Fibroblast of mammary gland (primary cell): ENCODE data around the gene CXorf58.
"Not testable (repeated sequence)": the region's sequence is repeated elsewhere in the genome, so short reads cannot be mapped to it uniquely, and the experiment has no call there.

Experiments
- DNase-seq: peaks from one replicate; pipeline ENCODE4 v3.0.0-alpha.2; 2010; ENCODE audit warnings: low read depth
- H3K4me3 ChIP-seq: 2 replicates; pipeline ENCODE4 v1.5.1; 2011; ENCODE audit warnings: low read depth, mild to moderate bottlenecking, low read length, moderate library complexity; ENCODE audit not compliant: control insufficient read depth
- TF ChIP-seq, protein P1 (sequence below): conservative IDR thresholded peaks from 2 replicates; pipeline ENCODE4 v1.5.1; 2011; ENCODE audit warnings: low read depth, low read length, inconsistent platforms; ENCODE audit not compliant: control insufficient read depth, insufficient read depth

The CXorf58 gene

DNA sequence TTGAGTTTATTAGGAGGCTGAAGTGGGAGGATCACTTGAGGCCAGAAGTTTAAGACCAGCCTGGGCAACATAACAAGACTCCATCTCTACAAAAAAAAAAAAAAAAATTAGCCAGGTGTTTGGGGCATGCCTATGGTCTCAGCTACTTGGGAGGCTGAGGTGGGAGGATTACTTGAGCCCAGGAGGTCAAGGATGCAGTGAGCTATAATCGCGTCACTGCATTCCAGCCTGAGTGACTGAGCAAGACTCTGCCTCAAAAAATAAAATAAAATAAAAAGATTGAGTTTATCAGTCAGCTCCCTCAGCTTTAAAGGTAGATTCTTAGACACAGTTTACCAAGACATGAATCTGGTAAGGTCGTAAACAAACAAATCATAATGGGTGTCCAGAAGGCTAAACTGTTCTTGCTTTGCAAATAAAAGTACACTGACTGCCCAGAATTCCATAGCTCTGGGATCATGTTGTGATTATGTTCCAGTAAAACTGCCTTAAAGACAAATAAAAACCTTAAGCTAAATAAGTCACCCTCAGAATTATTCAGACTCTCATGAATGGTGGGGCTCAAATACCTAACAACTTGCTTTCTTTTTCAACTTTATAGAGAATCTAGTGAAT, 18.8 kb upstream of the CXorf58 start:
- DNase-seq: peak; percentile 41
- no peak overlapping the region for H3K4me3 ChIP-seq
- TF ChIP-seq, protein P1, sequence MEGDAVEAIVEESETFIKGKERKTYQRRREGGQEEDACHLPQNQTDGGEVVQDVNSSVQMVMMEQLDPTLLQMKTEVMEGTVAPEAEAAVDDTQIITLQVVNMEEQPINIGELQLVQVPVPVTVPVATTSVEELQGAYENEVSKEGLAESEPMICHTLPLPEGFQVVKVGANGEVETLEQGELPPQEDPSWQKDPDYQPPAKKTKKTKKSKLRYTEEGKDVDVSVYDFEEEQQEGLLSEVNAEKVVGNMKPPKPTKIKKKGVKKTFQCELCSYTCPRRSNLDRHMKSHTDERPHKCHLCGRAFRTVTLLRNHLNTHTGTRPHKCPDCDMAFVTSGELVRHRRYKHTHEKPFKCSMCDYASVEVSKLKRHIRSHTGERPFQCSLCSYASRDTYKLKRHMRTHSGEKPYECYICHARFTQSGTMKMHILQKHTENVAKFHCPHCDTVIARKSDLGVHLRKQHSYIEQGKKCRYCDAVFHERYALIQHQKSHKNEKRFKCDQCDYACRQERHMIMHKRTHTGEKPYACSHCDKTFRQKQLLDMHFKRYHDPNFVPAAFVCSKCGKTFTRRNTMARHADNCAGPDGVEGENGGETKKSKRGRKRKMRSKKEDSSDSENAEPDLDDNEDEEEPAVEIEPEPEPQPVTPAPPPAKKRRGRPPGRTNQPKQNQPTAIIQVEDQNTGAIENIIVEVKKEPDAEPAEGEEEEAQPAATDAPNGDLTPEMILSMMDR: no peak

DNA sequence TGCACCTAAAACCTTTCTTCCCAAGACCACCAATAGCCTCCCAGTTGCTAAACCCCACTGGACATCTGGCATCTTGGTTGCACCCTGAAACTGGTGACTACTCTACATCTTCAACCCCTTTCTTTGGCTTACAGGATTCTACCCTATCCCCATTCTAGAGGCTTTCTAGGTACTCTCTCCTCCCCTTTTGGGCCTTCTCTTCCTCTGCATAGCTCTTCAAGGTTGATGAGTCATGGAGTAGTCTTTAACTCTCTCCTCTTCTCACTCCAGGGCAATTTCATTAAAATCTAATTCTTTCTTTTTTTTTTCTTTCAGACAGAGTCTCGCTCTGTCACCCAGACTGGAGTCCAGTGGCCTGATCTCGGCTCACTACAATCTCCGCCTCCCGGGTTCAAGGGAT, 16.9 kb upstream of the CXorf58 start:
- H3K4me3 ChIP-seq: no peak overlapping the region
- TF ChIP-seq, protein P1: no peak
- no peak for DNase-seq

DNA sequence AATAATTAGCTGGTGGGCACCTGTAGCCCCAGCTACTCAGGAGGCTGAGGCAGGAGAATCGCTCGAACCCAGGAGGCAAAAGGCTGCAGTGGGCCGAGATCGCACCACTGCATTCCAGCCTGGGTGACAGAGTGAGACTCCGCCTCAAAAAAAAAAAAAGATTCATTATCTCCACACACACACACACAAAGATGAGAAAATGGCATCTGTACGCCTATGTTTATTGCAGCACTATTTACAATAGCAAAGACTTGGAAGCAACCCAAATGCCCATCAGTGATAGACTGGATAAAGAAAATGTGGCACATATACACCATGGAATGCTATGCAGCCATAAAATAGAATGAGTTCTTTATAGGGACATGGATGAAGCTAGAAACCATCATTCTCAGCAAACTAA, 12.8 kb upstream of the CXorf58 start:
- H3K4me3 ChIP-seq, DNase-seq: not testable (repeated sequence)

DNA sequence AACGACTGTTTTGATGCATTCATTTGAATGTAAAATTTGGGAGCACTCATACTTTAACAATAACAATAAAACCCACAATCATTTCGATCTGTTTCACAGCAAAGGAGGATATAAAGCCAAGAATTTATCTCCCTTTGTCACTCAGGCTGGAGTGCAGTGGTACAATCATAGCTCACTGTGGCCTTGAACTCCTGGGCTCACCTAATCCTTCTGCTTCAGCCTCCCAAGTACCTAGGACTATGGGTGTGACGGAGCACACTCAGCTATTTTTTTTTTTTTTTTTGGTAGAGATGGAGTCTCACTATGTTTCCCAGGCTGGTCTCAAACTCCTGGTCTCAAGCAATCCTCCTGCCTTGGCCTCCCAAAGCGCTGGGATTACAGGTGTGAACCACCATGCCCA, 11.3 kb upstream of the CXorf58 start:
- not testable (repeated sequence) for DNase-seq, H3K4me3 ChIP-seq

DNA sequence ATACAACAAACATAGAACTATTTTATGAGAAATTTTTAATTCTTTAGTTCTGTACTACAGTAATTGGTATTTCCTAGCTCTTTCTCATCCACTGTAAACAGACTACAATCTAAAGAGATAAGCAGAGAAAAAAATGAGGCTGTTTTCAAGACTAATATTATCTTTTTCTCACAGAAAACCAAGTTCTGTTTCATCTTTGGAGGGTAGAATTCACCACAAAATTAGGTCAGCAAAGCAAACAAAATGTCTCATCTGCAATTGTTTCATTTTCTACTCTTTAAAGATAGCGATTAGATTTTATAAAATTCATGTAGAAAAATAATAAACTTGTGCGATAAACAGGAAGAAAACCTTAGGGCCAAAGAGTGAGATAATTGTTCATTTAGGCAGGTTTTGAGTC, 10.8 kb upstream of the CXorf58 start:
- no peak overlapping the region for H3K4me3 ChIP-seq
- TF ChIP-seq, protein P1: no peak
- DNase-seq: peak; percentile 25

DNA sequence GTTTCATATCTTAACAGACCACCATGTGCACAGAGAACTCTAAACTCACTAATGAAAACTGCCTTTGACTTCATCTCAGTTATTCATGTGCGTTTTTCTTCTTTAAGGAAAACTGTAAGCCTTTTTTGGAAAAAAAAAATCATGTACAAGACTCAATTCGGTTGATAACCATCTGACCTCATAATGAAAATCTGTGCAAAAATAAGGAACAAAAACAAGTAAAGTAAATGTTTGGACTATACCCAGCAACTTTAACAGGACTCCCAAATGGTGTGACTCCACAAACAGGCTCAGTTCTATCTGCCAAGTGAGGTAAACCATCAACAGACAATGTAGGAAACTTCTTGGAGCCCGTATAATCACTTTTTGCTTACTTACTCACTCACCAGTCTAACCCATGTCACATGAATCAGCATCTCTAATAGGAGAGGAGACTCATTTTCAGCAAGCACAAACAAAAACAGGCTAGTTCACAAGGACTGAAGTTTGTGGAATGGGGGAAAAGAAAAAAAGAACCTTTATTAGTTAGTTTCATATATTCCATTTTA, 9.3 kb upstream of the CXorf58 start:
- H3K4me3 ChIP-seq: no peak overlapping the region
- TF ChIP-seq, protein P1: no peak
- DNase-seq: peak; percentile 87

DNA sequence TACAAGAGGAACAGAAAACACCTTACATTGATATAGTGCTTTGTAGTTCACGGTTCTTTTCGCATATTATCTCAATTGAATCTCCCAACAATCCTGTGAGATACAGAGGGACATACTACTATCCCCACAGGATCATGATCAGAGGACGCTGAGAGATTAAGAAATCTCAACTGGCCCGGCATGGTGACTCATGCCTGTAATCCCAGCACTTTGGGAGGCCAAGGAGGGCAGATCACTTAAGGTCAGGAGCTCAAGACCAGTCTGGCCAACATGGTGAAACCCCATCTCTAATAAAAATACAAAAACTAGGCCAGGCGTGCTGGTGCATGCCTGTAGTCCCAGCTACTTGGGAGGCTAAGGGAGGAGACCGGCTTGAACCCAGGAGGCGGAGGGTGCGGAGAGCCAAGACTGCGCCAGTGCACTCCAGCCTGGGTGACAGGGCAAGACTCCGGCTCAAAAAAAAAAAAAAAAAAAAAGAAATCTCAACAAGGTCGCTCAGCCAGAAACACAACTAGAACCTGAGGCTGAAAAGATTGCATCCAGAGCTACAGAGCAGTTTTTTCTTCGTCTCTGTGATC, 7.5 kb upstream of the CXorf58 start:
- TF ChIP-seq, protein P1: no peak
- DNase-seq: peak; percentile 58

DNA sequence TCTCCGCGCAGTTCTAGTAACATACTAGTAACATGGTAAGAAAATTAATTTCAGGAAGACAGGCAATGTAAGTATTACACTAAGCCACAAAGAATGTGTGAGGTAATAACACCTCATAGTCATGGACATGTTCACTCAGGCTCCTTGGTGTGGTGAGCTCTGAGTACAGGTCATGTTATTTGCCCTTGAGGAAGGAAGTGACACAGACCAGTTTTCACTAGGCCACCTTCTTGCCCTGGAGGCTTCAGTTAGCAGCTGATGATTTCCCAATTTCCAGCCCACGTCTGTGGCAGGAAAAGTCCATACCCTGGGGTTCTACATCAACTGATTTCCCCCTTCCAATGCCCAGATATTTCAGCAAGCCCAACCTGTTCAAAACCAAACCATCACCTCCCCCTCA, 6.7 kb upstream of the CXorf58 start:
- H3K4me3 ChIP-seq: no peak overlapping the region
- peak; percentile 83 for DNase-seq
- TF ChIP-seq, protein P1: no peak

More for the DNA sequence above, 7.5 kb upstream of the CXorf58 start:
- H3K4me3 ChIP-seq: no peak overlapping the region
